Umbilical cord (tissue), 2 donors: Measurements from ENCODE around the gene TNFRSF13B. TPM values are rescaled to one million over a fixed set of nuclear protein-coding genes. Genes with fewer than 3 reads are reported as not detected.
"Not testable (repeated sequence)": the region's sequence is repeated elsewhere in the genome, so short reads cannot be mapped to it uniquely, and the experiment has no call there.

ENCODE experiments used
- DNase-seq: peaks from one replicate; pipeline ENCODE4 v3.0.0-alpha.2; 2015; ENCODE audit warnings: low spot score
- total RNA-seq: library from RNA; depleted of rRNA; stranded (reverse); fragments of >200 nt; gene quantifications from one replicate; pipeline ENCODE4 v1.2.3, GENCODE V29; 2014; ENCODE audit warnings: low replicate concordance; ENCODE audit not compliant: insufficient read depth

The TNFRSF13B gene
- total RNA-seq, 1 donor from 2014 or later: not detected

DNA sequence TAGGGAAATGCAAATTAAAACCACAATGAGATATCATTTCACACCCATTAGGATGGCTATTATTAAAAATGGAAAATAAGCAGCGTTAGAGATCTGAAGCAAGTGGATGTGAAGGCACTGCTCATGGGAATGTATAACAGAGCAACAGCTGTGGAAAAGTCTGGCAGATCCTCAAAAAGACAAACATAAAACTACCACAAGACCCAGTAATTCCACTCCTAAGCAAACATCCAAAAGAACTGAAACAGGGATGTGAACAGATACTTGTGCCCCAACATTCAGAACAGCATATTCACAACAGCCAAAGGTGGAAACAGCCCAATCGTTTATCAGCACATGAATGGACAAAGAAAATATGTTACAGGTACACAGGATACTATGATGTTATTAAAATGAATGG is 10.9 kb downstream of the TNFRSF13B start:
- DNase-seq: not testable (repeated sequence)

DNA sequence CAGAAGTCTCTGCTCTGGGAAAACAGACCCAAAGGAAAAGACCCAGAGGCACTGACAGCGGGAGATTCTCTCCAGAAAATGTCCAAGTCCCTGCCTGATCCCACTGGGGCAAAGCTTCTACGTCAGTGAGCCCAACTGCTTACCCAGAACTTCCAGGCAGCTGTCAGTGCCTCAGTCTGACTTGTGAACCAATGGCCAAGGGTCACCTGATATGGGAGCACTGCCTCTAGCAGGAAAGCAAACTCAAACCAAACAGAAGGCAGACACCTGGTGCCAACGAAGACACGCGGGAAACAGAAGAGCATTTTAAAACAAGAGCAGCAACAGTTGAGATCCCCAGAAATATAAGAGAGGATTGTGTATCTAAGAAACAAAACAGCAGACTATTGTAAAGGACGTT is 16.9 kb downstream of the TNFRSF13B start:
- DNase-seq: not testable (repeated sequence)

DNA sequence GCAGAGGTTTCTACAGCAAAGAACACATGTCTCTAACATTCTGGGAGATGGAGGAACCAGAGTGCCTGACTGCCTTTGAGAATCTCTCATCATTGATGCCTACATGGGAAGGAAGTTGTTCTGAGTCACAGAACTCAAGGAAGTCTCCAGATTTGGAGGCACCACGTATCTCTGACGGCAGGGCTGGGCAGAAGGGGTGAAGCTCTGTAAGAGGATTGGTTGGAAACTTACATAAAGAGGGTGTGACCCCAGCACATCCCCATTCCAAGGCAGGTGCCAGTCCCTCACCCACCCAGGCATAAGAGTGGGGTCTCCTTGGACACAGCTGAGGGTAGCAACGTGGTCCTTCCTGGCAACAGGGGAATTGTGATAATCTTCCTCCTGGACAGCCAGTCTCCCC is 17.4 kb downstream of the TNFRSF13B start:
- no peak for DNase-seq

DNA sequence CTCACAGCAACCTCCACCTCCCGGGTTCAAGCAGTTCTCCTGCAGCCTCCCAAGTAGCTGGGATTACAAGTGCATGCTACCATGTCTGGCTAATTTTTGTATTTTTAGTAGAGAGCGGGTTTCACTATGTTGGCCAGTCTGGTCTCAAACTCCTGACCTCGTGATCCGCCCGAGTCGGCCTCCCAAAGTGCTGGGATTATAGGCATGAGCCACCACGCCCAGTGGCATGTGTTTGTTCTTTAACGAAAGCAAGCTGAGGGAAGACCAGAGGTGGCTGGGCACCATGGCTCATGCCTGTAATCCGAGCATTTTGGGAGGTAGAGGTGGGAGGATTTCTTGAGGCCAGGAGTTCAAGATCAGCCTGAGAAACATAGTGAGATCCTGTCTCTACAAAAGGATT is 18.1 kb downstream of the TNFRSF13B start:
- DNase-seq: no peak

DNA sequence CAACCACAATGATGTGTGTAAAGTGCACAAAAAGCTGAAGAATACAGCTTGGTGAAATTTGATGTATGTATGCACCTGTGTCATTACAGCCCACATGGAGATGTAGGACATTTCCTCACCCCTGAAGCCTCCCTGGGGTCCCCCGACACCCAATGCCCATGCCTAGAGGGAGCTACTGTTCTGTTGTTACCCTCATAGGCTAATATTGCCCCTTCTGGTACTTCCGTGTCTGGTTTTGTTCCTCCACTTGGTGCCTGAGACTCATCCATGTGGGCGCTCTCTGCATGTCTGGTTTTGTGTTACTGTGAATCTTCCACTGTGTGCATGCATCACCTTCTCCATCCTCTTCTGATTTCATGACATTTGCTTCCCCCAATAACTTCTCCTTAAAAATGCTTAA is 18.6 kb downstream of the TNFRSF13B start:
- no peak for DNase-seq

DNA sequence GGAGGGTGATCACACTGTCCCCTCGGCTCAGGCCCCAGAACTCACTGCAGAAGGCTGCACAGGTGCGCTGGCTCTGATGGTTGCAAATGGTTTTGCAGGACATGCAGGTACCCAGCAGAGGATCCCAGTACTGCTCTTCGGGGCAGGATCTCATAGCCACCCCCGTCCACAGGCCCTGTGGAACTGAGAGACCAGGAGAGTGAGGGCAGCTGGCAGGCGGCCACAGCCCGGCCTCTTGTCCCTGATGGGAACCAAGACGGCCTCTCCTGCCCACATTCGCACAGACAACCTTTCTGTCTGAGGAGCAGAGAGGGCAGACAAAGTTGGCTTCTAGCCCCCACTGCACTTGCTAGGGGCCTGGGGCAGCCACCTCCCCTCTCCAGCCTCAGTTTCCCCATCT is 19.5 kb downstream of the TNFRSF13B start:
- DNase-seq: no peak

DNA sequence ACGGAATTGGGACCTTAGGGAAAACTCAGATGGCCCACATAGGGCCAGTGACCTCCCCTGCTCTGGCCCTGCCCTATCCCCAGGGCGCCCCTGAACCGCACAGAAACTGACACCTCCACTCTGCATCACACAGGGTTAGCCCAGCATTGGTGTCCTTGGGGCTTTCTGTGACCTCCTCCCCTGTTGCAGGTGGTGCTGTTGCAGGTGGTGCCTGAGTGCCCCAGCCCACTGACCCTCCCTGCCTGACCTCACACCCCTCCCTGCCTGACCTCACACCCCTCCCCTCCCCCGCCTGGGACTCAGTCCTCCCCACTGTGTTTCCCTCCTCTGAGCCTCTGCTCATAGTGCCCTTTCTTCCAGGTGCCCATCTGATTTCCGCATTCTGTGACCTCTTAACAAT is 21.4 kb downstream of the TNFRSF13B start:
- DNase-seq: no peak

DNA sequence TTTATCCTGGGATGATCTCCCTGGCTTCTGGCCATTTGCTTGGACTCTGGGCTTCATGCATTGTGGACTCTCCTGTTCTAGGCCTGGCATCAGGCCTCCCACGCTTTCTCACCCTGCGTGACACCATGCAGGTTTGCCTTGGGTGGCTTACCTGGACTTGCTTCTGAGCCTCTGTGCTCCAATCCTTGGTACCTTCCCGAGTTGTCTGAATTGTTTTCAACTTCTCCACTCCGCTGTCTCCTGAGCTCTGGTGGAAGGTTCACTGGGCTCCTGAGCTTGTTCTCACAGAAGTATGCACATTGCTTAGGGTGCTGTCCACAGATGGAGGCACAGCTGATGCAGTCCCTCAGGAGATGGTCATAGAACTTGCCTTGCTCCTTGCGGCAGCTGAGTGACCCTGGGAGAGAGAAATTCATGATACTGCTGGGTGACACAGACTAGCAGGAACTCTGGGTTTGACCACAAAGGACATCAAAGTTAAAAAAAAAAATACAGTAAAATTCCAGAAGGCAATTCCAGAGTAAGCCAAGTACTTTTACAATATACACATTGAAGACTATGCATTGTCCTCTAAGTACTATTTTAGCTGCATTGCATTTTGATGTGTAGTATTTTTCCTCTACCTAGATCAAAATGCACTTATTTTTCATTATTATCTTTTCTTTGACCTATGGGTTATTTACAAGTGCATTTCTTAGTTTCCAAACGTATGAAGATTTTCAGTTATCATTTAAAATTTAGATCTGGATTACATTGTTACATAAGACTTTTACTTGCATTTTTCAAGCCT is 23.1 kb downstream of the TNFRSF13B start:
- DNase-seq: no peak

DNA sequence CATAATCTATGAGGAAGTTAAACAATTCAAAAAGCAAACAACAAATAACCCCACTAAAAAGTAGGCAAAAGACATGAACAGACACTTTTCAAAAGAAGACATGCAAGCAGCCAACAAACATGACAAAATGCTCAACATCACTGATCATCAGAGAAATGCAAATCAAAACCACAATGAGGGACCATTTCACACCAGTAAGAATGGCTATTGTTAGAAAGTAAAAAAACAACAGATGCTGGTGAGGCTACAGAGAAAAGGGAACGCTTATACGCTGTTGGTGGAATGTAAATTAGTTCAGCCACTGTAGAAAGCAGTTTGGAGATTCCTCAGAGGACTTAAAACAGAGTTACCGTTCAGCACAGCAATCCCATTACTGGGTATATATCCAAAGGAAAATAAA is 24.4 kb downstream of the TNFRSF13B start:
- DNase-seq: no peak

DNA sequence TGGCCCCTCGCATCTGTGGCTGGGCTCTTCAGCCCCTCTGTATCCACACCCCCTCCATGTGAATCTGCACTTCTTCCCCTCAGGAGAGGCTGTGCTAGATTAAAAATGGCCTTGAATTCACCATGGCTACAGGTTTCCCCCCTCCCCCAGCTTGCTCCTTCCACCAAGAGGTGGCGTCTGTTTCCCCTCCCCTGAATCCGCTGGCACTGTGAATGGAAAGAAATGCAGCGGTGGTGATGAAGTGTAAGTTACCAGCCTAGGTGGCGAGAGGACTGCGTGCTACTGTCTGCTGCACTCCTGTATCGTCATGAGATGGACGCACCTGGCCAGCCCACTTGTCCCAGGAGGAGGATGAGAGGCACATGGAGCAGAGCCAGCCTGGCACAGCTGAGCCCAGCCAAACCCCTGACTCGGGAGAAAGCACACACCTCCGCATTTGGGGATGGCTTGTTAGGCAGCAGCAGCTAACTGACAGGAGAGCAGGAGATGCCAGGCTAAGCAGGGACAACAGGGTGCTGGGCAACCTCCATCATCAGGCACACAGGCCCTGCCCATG is 26.2 kb downstream of the TNFRSF13B start:
- no peak for DNase-seq

DNA sequence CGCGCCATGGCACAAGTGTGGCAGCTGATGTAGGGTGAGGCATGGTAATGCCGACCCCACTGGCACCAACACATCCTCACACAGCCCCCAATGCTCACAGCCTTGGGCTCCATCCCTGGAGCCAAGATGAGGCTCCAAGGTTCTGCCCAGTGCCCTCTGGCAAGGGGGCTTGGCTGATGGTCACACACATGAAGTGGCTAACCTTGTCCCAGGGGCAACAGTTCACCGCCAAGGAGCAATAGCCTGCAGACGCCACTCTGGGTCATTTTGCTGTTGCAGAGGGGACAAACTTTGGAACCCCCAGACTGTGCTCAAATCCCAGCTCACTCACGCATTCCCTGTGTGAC is 26.8 kb downstream of the TNFRSF13B start:
- DNase-seq: no peak

DNA sequence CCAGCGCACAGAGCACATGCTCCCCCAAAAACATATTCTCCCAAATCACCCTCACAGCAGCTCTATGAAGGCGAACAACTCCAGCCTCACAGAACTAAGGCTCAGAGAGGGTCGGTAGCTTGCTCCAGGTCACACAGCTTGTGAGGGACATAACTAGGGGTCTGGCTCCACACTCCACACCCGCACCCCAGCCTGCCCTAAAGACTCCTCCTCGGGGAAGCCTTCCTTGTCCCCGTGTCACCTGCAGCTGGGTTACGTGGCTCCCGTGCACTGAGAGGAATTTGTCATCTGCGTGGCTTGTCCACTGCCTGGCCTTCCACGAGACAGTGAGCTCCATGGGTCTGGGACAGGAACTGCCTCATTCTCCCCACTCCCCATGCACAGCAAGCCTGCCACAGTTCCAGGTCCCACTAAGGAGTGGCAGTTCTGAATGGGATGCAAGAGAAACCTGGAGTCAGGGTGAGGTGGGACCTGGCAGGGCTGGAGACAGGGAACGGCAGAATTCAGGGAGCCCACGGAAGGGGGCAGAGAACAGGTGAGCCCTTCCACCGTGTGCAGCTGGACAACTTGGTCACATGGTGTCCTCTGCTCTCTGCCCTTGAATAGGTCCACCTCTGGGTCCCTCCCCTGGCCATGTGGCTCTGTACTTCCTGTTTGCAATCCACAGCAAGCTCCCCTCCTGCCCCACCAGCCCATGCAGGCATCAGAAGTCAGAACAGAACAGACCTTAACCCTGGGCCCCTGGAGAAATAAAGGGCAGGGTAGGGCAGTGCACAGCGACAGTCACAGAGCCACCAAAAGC is 27.4 kb downstream of the TNFRSF13B start:
- no peak for DNase-seq

DNA sequence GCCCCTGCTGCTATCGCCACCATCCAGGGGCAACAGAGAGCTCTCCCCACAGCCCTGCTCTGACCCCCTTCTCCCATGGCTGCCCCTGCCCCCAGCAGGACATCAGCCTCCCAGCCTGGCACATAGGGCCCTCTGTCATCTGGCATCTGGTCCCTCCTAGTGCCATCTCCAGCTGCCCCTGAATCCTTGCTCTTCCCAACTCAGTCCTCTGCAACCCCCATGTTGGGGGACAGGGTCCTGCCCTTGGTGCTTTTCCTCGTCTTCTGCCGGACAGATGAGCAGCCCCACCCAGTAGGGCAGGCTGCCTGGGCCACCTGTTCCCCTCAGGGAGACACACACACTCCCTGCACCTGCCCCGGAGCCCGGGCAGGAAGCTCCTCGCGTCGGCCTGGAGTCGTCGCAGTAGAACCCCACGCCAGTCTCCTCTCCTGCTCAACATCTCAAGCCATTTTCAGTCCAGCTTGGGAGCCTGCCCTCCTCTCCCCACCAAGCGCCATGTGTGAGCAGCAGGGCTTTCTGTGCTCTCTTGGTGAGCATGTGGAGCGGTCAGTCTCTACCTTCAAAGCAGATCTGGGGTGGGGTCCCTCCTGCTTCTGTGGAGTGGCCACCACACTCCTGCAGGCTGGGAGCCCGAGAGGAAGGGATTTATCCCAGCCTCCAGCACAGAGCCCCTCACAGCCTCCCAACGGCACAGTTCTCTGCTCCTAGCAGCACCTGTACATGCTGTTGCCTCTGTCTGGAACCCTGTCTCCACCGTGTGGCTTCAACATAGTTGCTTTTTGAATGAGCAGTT is 28.2 kb downstream of the TNFRSF13B start:
- no peak for DNase-seq

DNA sequence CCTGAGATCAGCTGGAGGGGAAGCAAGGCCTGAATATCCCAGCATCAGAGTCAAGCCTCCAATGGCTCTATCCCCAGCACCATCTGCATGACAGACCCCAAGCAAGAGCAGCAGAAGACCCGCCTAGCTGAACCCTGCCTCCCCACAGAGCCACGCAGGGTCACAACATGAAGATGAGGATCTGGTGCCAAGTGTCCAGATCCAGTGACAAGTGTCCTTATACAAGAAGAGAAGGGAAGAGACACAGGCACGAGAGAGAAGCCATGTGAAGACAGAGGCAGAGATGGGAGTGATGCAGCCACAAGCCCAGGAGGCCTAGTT is 28.9 kb downstream of the TNFRSF13B start:
- DNase-seq: no peak

DNA sequence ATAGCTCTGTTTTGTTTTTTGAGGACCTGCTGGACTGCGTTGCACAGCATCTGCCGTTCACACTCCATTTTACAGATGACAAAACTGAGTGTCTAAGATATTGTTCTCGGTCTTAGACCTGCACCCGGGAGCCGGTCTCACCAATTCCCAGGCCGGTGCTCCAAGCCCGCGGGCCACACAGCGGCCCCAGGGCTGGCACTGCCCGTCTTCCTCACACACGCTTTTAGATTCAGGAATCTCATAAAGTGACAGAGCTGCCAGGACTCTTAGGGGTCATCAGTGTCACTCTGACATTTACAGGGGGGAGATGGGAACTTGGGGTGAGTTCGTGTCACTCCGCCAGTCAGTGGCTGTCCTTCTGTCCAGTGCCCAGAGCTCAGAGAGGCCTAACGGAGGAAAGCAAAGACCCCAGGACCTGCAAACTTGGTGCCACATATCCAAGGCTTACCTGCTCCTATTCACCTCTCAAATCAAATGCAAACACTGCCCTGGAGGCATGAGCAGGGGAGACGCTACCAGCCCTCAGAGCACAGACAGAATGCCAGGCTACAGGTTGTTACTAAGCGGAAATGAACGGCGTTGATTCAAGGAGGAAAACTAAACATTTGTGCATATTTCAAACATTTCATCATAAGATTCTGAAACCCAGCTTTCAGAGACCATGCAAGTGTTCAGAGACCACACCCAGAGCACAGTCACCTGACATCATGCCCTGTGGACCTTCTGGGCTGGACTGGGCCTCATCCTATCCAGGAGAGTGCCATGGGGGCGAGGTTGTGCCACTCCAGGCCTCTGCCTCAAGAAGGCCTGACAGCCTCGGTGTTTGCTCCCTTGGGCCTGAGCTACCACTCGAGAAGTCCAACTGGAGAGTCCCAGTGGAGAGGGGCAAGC is 29.5 kb downstream of the TNFRSF13B start:
- DNase-seq: no peak

DNA sequence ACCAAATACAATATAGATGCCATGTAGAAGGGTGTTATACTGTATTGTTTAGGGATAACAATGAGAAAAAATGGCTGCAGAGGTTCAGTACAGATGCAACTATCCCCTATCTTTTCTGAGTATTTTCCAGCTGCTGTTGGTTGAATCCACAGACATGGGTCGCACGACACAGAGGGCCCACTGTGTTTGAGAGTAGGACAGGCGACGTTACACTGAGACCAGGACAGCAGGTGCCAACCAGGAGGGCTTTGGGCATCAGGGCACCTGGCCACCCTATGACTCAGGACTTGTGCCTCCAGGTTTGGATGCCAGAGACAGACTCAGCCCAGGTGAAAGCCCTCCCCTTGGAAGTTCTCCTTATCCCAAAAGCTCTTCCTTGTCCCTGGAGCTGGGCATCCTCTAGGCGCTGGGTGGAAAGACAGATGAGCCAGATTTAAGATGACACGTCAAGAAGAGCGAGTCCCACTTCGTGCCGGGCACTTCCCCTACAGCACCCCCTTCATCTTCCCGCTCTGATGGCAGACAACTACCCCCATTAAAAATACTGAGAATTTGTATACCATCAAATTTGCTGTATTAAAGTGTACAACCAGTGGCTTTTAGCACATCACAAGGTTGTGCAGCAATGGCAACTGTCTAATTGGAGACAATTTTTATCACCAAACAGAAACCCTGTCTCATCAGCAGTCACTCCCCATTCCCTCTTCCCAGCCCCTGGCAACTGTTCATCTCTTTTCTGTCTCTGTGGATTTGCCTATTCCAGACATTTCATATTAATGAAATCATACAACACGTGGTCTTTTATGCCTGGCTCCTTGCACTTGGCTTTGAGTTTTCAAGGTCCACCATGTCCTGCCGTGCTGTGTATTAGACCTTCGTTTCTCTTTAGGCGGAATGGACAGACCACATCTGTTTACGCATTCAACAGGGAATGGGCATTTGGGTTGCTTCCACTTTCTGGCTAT is 30.6 kb downstream of the TNFRSF13B start:
- peak; percentile 60 for DNase-seq

DNA sequence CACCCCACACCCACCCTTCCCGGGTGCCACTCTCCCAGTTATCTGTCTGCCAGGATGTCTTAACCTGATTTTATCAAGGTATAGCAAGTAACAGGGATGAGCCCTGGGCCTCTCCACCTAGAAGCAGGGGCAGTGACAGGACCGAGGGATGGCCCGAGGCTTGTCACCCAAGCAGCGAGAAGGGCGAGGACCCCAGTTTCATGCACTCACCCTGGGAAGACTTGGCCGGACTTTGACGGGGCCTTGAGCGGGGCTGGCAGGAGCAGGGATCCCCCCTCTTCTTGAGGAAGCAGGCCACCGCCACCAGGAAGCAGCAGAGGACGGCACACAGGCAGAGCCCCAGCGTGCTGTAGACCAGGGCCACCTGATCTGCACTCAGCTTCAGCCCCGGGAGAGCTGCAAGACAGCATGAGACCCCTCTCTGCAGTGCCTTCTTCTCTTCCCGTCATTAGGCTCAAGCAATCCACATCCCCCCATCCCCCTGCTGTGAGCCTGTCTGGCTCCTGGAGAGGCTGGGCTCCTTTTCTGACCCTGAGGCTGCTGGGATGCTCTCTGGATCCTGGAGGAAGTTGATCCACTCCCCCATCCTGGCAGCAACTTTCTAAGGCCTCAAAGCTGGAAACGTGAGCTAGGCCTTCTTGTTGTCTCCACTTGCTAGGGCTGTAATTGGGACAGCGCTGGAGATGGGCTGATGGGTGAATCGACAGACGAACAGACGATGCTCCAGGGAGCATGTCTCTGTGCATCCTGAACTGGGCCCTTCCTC is 31.6 kb downstream of the TNFRSF13B start:
- no peak for DNase-seq

DNA sequence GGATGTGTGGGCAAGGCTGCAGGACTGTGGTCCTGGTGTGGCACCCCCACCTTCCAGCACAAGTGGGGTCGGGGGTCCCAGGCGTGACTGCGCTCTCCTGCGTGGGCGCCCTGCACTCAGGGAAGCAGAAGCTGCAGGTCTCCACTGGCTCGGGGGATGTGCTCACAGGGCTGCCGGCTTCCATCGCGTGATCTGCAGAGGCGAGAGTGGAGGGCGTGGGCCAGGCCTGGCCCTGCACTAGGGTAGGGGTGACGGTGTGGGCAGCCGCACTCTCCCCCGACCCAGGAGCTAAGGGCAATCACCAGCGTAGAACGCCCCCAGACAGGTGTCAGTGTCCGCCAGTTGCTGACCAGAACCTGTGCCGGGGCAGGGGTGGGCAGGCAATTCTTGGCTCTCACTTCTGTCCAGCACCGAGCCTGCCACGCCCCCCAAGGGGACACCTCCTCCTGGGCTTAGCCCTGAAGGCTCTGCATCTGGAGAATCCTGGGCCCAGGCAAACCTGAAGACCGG is 32.3 kb downstream of the TNFRSF13B start:
- DNase-seq: no peak

DNA sequence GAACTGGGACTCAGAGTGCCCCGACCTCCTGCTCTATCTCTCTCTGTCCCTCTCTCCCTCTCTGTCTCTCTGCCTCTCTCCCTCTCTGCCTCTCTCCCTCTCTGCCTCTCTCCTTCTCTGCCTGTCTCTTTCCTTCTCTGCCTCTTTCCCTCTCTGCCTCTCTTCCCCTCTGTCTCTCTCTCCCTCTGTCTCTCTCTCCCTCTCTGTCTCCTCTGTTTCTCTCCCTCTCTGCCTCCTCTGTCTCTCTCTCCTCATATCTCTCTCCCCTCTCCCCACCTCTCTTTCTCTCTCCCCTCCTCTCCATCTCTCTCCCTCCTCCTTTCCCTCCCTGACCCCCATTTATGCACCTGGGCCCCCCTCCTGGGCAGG is 32.7 kb downstream of the TNFRSF13B start:
- DNase-seq: no peak
